GM10266 (cell line): ENCODE results near the gene IL18RAP.
A peak's percentile ranks its signal among the peaks of the same experiment; 100 is the strongest.

Source experiments
- DNase-seq: peaks from one replicate; pipeline ENCODE4 v3.0.0; 2012; ENCODE audit errors: extremely low spot score
- CTCF ChIP-seq: IDR thresholded peaks from 2 replicates; pipeline ENCODE4 v1.5.1; 2012; ENCODE audit warnings: mild to moderate bottlenecking, low read depth; ENCODE audit not compliant: control insufficient read depth, insufficient read depth; ENCODE audit errors: missing control alignments

Gene IL18RAP

GRCh38 chr2:102401456-102401855 lies 21.5 kb upstream of the IL18RAP start:
- no peak for DNase-seq
- TF ChIP-seq CTCF, result no peak

GRCh38 chr2:102401865-102402264 lies 21.1 kb upstream of the IL18RAP start:
- DNase-seq, result no peak
- no peak for TF ChIP-seq CTCF

- TF ChIP-seq CTCF, result no peak
- no peak for DNase-seq
Observed at GRCh38 chr2:102410952-102411351, 12.0 kb upstream of the IL18RAP start.

DNA sequence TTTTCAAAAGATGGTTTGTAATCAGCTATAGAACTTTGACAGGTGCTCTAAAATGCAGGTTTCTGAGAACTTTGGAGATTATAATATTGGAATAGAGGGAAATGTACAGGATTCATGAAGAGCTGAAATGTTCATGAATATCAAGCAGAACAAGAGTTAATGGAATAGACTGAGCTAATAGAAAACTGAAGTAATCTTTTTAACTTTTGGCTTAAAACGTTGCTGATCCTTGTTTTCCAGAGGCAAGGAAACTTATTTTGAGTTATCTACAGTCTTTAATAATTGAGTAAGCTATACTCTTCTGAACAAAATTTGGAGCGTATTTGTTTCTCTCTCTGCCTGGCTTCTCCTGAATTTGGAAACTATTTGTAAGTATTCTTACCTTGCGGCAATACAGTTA lies 10.8 kb upstream of the IL18RAP start:
- DNase-seq, result no peak
- TF ChIP-seq CTCF, result no peak

DNA sequence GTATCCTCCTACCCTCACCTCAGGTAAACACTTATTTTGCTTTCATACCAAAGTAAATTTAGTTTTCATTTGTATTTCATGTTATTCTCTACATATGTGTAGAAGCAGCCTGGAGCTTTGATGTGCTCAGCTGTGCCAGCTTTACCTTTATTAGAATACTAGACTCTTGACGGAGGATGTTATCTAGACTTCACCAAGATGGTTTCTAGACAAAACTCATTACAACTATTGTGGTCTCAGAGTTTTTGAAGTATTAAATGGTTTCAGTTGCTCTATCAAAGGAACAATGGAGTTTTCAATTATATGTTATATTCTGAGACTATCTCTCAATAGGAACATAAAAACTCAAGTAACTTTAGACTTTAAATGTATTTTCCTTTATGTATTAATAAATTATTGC lies 5.0 kb upstream of the IL18RAP start:
- no peak for DNase-seq
- no peak for TF ChIP-seq CTCF

DNA sequence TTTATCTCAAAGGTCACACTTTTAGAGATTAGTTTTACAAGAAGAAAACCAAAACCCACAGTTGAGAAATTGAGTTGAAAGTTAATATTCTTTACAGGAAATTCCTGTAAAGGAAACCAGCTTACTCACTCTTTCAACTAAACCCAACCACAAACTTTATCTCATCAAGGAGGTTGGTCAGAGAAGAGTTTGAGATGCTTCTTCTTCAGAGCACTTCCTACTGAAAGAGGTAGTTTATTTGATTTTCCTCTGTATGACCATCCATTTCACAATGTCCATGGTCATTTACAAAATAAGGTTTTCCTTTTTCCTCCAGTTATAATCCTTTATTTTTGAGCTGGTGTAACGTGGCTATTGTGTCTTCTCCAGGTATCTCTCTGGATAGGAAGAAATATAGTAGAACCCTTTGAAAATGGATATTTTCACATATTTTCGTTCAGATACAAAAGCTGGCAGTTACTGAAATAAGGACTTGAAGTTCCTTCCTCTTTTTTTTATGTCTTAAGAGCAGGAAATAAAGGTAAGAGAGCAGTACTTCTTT lies 4.5 kb upstream of the IL18RAP start:
- peak; percentile 21 for DNase-seq
- no peak for TF ChIP-seq CTCF

DNA sequence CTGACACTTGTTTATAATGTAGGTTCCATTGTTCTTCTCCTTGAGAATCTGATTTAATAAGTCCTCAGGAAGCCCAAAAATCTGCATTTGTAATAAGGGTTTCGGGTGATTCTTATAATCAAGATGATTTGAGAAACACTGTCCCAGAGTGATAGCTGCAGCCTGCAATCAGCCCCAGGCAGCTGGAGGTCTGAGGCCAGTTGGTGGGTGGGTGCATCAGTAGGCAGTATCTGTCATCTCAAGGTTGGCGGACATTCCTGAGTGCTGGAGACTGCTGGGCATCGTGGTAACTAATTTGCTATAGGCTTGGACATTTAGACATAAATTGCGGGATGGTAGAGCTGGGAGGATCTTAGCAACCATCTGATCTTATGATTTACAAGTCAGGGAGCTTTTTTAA lies 2.7 kb upstream of the IL18RAP start:
- no peak for DNase-seq
- TF ChIP-seq CTCF, result no peak
